Mammary epithelial cell (primary cell): Measurements from ENCODE around the gene HPSE2.

ENCODE experiments used
- EZH2 ChIP-seq: IDR thresholded peaks from 2 replicates; pipeline ENCODE4 v1.6.1; 2012; ENCODE audit warnings: low read length, inconsistent platforms, borderline replicate concordance
- TF ChIP-seq, protein P1 (sequence below), 2 donors: IDR thresholded peaks in 1 of 2; conservative IDR thresholded peaks in 1 of 2; 2 replicates each; pipeline ENCODE4 v1.5.1; 2011 to 2012; ENCODE audit warnings: inconsistent platforms in 2 of 2, low read length in 2 of 2, mild to moderate bottlenecking in 2 of 2, control low read depth in 1 of 2, low read depth in 1 of 2; ENCODE audit not compliant: insufficient read depth in 1 of 2; ENCODE audit errors: extremely low read depth in 1 of 2

DNA sequence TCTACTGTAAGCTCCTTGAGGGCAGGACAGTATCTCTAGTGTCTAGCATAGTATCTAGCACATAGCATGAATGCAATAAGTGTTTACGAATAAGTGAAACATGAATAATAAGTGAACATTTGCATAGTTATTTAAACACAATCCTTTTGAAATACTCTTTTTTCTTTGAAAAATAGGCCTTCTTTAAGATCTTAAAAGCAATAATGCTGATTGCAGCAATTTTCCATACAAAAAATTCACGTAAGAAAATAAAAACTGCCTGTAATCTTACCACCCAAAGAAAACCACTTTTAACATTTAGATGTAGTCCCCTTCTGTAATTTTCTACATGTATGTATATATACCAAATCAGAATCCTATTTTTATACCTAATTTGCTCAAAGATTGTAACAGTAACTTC lies 626.4 kb downstream of the HPSE2 start:
- TF ChIP-seq, protein P1, sequence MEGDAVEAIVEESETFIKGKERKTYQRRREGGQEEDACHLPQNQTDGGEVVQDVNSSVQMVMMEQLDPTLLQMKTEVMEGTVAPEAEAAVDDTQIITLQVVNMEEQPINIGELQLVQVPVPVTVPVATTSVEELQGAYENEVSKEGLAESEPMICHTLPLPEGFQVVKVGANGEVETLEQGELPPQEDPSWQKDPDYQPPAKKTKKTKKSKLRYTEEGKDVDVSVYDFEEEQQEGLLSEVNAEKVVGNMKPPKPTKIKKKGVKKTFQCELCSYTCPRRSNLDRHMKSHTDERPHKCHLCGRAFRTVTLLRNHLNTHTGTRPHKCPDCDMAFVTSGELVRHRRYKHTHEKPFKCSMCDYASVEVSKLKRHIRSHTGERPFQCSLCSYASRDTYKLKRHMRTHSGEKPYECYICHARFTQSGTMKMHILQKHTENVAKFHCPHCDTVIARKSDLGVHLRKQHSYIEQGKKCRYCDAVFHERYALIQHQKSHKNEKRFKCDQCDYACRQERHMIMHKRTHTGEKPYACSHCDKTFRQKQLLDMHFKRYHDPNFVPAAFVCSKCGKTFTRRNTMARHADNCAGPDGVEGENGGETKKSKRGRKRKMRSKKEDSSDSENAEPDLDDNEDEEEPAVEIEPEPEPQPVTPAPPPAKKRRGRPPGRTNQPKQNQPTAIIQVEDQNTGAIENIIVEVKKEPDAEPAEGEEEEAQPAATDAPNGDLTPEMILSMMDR (conservative IDR thresholded peaks at IDR 0.05 in 1 of 2, IDR thresholded peaks at IDR 0.05 in 1 of 2; ENCODE audit: extremely low read depth in 1 of 2, insufficient read depth in 1 of 2, low read depth in 1 of 2, low read length in 2 of 2): no peak
- TF ChIP-seq EZH2: no peak
